ENCODE results near the gene USP9Y. TPM values are rescaled to one million over a fixed set of nuclear protein-coding genes. Genes with fewer than 3 reads are reported as not detected.

The USP9Y gene
- total RNA-seq, 2 experiments from 2014 or later = 32.1 to 37.1 TPM

GRCh38 chrY:12715376-12715775, 14.3 kb downstream of the USP9Y start:
- H3K4me1 Mint-ChIP-seq (ENCODE audit: low read depth) = peaks cover 16% of the 10 kb centered on the region
- TF ChIP-seq CTCF (IDR thresholded peaks at IDR 0.05) = no peak
- no peak overlapping the region for H3K27ac ChIP-seq (ENCODE audit: low read depth in 1 of 2, low read length in 2 of 2)
- intact Hi-C loops (cut with DNase I, micrococcal nuclease) = loop anchor here (5.0 to 10.0 kb wide), 3 partner anchors 48 to 231 kb away; no protein-coding TSS in a partner anchor
- peaks cover 59% of the 10 kb centered on the region for H3K36me3 Mint-ChIP-seq (ENCODE audit: low read depth)
- no peaks in the 10 kb centered on the region for H3K9me3 Mint-ChIP-seq
- POLR2A ChIA-PET = interaction anchor here (0.6 kb wide), 1 partner anchor 53 kb away, joined by 3 read pairs; no protein-coding TSS in a partner anchor
- no peaks in the 10 kb centered on the region for H3K27me3 ChIP-seq (ENCODE audit: control insufficient read depth in 1 of 2, insufficient read depth in 2 of 2, low read length in 2 of 2)
- peaks cover 17% of the 10 kb centered on the region for H3K36me3 ChIP-seq (ENCODE audit: insufficient read depth, low read length)
- CTCF ChIA-PET = no interaction called here
- H3K27ac Mint-ChIP-seq = no peak overlapping the region
- H3K4me3 ChIP-seq (ENCODE audit: low read length) = no peak overlapping the region
- H3K27me3 Mint-ChIP-seq = no peaks in the 10 kb centered on the region
- no peak for ATAC-seq (ENCODE audit: poor library complexity)
- no peak for DNase-seq
- no peaks in the 10 kb centered on the region for H3K4me1 ChIP-seq (ENCODE audit: insufficient read depth, low read length)
- H3K4me3 Mint-ChIP-seq = no peak overlapping the region
- no peaks in the 10 kb centered on the region for H3K9me3 ChIP-seq (ENCODE audit: control insufficient read depth in 1 of 2, insufficient read depth in 1 of 2, low read length in 2 of 2)

GRCh38 chrY:12729746-12730145, 28.7 kb downstream of the USP9Y start:
- H3K27ac Mint-ChIP-seq = peak overlapping the region; percentile 29

GRCh38 chrY:12733625-12734024, 32.6 kb downstream of the USP9Y start:
- H3K36me3 Mint-ChIP-seq (ENCODE audit: low read depth) = peaks cover 59% of the 10 kb centered on the region
- ATAC-seq (ENCODE audit: poor library complexity) = no peak
- POLR2A ChIA-PET = no interaction called here

More at GRCh38 chrY:12729746-12730145, 28.7 kb downstream of the USP9Y start:
- peaks cover 8% of the 10 kb centered on the region for H3K4me1 Mint-ChIP-seq (ENCODE audit: low read depth)
- H3K4me1 ChIP-seq (ENCODE audit: insufficient read depth, low read length) = no peaks in the 10 kb centered on the region
- no peak overlapping the region for H3K4me3 Mint-ChIP-seq
- no peak for DNase-seq
- ChIA-PET CTCF (no interaction called here), POLR2A (no interaction called here)
- H3K27ac ChIP-seq (ENCODE audit: low read depth in 1 of 2, low read length in 2 of 2) = no peak overlapping the region
- H3K27me3 Mint-ChIP-seq = no peaks in the 10 kb centered on the region
- H3K27me3 ChIP-seq (ENCODE audit: control insufficient read depth in 1 of 2, insufficient read depth in 2 of 2, low read length in 2 of 2) = no peaks in the 10 kb centered on the region
- H3K36me3 ChIP-seq (ENCODE audit: insufficient read depth, low read length) = peaks cover 12% of the 10 kb centered on the region
- H3K4me3 ChIP-seq (ENCODE audit: low read length) = no peak overlapping the region
- no peaks in the 10 kb centered on the region for H3K9me3 ChIP-seq (ENCODE audit: control insufficient read depth in 1 of 2, insufficient read depth in 1 of 2, low read length in 2 of 2)
- intact Hi-C loops (cut with DNase I, micrococcal nuclease) = loop anchor here in 1 of 2 experiments (10.0 kb wide), 1 partner anchor 95 kb away; no protein-coding TSS in a partner anchor
- TF ChIP-seq CTCF (IDR thresholded peaks at IDR 0.05) = no peak
- no peak for ATAC-seq (ENCODE audit: poor library complexity)
- H3K36me3 Mint-ChIP-seq (ENCODE audit: low read depth) = peaks cover 80% of the 10 kb centered on the region
- H3K9me3 Mint-ChIP-seq = no peaks in the 10 kb centered on the region

More at GRCh38 chrY:12733625-12734024, 32.6 kb downstream of the USP9Y start:
- Histone ChIP-seq H3K36me3 (ENCODE audit: insufficient read depth, low read length) (peaks cover 3% of the 10 kb centered on the region), H3K4me1 (ENCODE audit: insufficient read depth, low read length) (no peaks in the 10 kb centered on the region), H3K9me3 (ENCODE audit: control insufficient read depth in 1 of 2, insufficient read depth in 1 of 2, low read length in 2 of 2) (no peaks in the 10 kb centered on the region), H3K27me3 (ENCODE audit: control insufficient read depth in 1 of 2, insufficient read depth in 2 of 2, low read length in 2 of 2) (no peaks in the 10 kb centered on the region), H3K4me3 (ENCODE audit: low read length) (no peak overlapping the region), H3K27ac (ENCODE audit: low read depth in 1 of 2, low read length in 2 of 2) (no peak overlapping the region)
- Mint-ChIP-seq H3K27ac (no peak overlapping the region), H3K4me1 (ENCODE audit: low read depth) (peaks cover 4% of the 10 kb centered on the region), H3K9me3 (no peaks in the 10 kb centered on the region), H3K4me3 (no peak overlapping the region), H3K27me3 (no peaks in the 10 kb centered on the region)
- no peak for DNase-seq
- TF ChIP-seq CTCF (IDR thresholded peaks at IDR 0.05) = no peak
- intact Hi-C loops (cut with DNase I, micrococcal nuclease) = loop anchor here in 1 of 2 experiments (10.0 kb wide), 1 partner anchor 91 kb away; no protein-coding TSS in a partner anchor
- CTCF ChIA-PET = no interaction called here

Data from CD4-positive, alpha-beta T cell (primary cell).